A549 (cell line): ENCODE data around the gene ANKHD1.

Source experiments
- CTCF ChIP-seq: fragments of >200 bp; sonication (Bioruptor Twin); formaldehyde crosslinking; IDR thresholded peaks from 3 replicates; pipeline ENCODE4 v1.5.1; 2016
- POLR2A ChIP-seq: IDR thresholded peaks from 2 replicates; pipeline ENCODE4 v1.6.1; 2012; ENCODE audit warnings: mild to moderate bottlenecking, low read length
- RFX5 ChIP-seq: fragments of 450-650 bp; IDR thresholded peaks from 2 replicates; pipeline ENCODE4 v1.7.1; 2014; ENCODE audit warnings: antibody characterized with exemption, mild to moderate bottlenecking, moderate library complexity
- ZFP36 ChIP-seq: fragments of 450-650 bp; IDR thresholded peaks from 2 replicates; pipeline ENCODE4 v1.6.1; 2014; ENCODE audit warnings: borderline replicate concordance; ENCODE audit not compliant: partially characterized antibody

- TF ChIP-seq CTCF, result no peak
- no peak for TF ChIP-seq RFX5
- TF ChIP-seq POLR2A, result no peak
- no peak for TF ChIP-seq ZFP36
Measured at GRCh38 chr5:140502834-140503233, 101.2 kb downstream of the ANKHD1 start.
